IPS-18c (cell line): Measurements from ENCODE around the gene NSUN3.
"Not testable (repeated sequence)": the region's sequence is repeated elsewhere in the genome, so short reads cannot be mapped to it uniquely, and the experiment has no call there.

Experiments used
- H3K4me3 ChIP-seq: 2 replicates; pipeline ENCODE4 v1.7.0; 2013; ENCODE audit warnings: low read depth, mild to moderate bottlenecking, low read length, moderate library complexity; ENCODE audit not compliant: insufficient read depth
- H3K9me3 ChIP-seq: one replicate; pipeline ENCODE4 v1.6.1; 2013; ENCODE audit warnings: mild to moderate bottlenecking, low read length, moderate library complexity; ENCODE audit not compliant: control insufficient read depth, insufficient read depth

The NSUN3 gene

GRCh38 chr3:94101860-94102259, 39.0 kb downstream of the NSUN3 start:
- Histone ChIP-seq H3K4me3 (no peak overlapping the region), H3K9me3 (no peaks in the 10 kb centered on the region)

DNA sequence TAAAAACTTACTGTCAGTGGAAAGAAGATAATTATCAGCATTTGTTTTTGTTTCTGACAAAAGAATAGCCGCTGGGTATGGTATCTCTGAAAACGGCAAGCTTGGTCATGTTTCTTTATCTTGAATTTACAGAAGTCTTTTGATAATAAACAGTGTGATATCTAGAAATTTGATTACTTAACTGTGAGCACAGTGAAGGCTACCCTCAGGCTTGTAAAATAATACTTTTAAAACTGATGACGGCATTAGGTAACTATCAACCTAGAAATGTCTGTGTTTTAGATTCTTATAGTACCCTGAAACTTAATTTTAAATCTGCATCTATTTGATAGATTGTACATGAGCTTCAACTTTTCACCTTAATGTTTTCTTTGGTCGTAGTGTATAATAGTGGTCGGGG, 43.4 kb downstream of the NSUN3 start:
- H3K9me3 ChIP-seq: no peaks in the 10 kb centered on the region
- H3K4me3 ChIP-seq: no peak overlapping the region

DNA sequence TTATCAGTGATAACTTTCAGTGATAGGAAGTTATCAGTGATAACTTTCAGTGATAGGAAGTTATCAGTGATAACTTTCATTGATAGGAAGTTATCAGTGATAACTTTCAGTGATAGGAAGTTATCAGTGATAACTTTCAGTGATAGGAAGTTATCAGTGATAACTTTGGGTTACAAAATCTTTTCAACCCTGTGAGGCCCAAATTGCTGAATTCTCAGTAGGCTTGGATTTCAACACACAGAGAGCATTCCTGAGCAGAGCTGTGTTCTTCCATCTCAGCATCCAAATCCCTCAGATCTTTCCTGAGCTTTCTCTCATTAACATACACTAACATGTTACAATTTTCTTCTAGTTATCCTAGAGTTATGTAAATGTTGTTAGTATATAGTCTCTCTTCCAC, 47.4 kb downstream of the NSUN3 start:
- not testable (repeated sequence) for H3K4me3 ChIP-seq, H3K9me3 ChIP-seq

- H3K9me3 ChIP-seq: no peaks in the 10 kb centered on the region
- H3K4me3 ChIP-seq: no peak overlapping the region
These were observed 48.0 kb downstream of the NSUN3 start for GRCh38 chr3:94110854-94111253.

DNA sequence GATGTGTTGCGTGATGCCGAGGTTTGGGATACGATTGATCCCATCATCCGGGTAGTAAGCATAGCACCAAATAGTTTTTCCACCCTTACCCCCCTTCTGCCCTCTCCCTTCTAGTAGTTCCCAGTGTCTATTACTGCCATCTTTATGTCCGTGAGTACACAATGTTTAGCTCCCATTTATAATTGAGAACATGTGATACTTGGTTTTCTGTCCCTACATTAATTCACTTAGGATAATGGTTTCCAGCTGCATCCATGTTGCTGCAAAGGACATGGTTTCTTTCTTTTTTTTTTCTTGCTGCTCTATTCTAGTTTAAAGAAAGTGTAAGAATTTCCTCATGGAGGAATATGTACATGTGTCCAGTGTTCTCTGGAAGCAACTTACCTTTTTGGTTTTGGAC, 51.8 kb downstream of the NSUN3 start:
- Histone ChIP-seq H3K4me3 (no peak overlapping the region), H3K9me3 (no peaks in the 10 kb centered on the region)

GRCh38 chr3:94115482-94115881, 52.6 kb downstream of the NSUN3 start:
- Histone ChIP-seq H3K4me3 (no peak overlapping the region), H3K9me3 (no peaks in the 10 kb centered on the region)

GRCh38 chr3:94117729-94118128, 54.9 kb downstream of the NSUN3 start:
- Histone ChIP-seq H3K9me3 (no peaks in the 10 kb centered on the region), H3K4me3 (no peak overlapping the region)

- no peaks in the 10 kb centered on the region for H3K9me3 ChIP-seq
- no peak overlapping the region for H3K4me3 ChIP-seq
These were observed 55.5 kb downstream of the NSUN3 start for GRCh38 chr3:94118390-94118789.

GRCh38 chr3:94121161-94121560, 58.3 kb downstream of the NSUN3 start:
- H3K4me3 ChIP-seq: no peak overlapping the region
- H3K9me3 ChIP-seq: no peaks in the 10 kb centered on the region

GRCh38 chr3:94127115-94127514, 64.3 kb downstream of the NSUN3 start:
- Histone ChIP-seq H3K4me3 (no peak overlapping the region), H3K9me3 (no peaks in the 10 kb centered on the region)

GRCh38 chr3:94130690-94131089, 67.8 kb downstream of the NSUN3 start:
- H3K9me3 ChIP-seq: no peaks in the 10 kb centered on the region
- no peak overlapping the region for H3K4me3 ChIP-seq

DNA sequence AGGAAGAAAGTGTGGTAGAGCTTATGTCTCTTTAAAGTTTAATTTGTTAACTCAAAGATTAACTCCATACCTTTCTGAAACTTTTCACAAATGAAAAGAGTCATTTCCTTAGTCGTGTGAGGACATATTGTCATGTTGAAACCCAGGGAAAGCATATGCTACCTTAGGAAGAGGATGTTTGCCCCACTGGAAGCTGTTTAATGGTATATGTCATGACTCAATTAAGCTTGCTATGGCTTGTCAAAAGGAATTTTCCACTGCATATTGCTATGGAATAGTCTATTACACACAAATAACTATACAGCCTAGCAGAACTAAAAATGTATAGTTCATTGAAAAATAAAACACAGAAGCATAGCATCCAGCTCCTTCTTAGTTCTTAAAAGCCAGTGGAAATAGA, 69.9 kb downstream of the NSUN3 start:
- no peak overlapping the region for H3K4me3 ChIP-seq
- no peaks in the 10 kb centered on the region for H3K9me3 ChIP-seq

- H3K9me3 ChIP-seq: no peaks in the 10 kb centered on the region
- H3K4me3 ChIP-seq: no peak overlapping the region
These were observed 73.3 kb downstream of the NSUN3 start for GRCh38 chr3:94136133-94136532.

DNA sequence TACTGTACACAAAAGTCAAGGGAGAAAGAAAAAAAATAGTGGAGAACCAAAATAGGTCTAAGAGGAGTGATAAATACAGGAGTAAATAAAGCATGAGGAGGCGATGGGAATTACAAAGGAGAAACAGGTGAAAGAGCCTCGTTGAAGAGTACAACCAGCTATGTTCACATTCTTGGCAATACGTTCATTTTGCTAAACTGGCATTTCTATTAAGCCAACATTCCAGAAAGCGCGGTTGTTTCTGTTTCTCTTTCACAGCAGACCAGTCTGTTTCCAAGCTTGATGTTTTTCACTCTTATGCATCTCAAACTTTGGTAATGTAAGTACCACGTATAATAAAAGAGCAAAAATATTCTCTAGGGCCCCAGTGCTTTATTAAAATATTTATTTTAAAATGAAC, 74.5 kb downstream of the NSUN3 start:
- no peaks in the 10 kb centered on the region for H3K9me3 ChIP-seq
- H3K4me3 ChIP-seq: no peak overlapping the region

GRCh38 chr3:94146455-94146854, 83.6 kb downstream of the NSUN3 start:
- H3K9me3 ChIP-seq: no peaks in the 10 kb centered on the region
- no peak overlapping the region for H3K4me3 ChIP-seq

DNA sequence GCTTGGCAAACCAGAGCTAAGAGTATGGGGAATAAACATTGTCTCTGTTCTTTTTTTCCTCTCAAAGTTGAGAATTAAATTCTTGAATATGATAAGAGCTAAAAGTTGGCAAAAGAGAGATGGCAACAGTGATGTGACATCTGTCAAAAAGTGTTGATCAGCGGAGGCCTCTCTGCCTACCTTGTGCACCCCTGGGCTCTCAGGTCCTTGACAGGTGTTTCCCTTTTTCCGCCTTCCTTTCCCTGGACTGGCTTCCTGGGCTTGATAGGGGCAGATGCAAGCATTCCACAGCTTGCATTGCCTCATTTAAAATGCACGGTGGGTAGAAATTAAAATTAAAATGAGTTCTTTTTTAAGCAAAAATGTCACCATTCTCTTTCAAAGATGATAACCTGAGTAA, 84.2 kb downstream of the NSUN3 start:
- H3K4me3 ChIP-seq: no peak overlapping the region
- H3K9me3 ChIP-seq: no peaks in the 10 kb centered on the region

DNA sequence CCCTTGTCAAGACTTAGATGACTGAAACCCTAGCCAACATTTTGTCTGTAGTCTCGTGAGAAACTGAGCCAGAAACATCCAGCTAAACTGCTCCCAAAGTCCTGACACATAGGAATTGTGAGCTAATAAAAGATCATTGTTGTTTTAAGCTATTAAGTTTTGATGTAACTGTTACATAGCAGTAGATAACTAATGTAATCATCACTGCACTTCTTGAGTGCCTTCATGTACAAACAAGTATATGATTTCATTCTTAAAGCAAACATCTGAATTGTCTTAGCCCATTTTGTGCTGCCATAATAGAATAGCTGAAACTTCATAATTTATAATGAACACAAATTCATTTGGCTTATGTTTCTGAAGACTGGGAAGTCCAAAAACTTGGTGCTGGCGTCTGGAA, 87.3 kb downstream of the NSUN3 start:
- no peaks in the 10 kb centered on the region for H3K9me3 ChIP-seq

DNA sequence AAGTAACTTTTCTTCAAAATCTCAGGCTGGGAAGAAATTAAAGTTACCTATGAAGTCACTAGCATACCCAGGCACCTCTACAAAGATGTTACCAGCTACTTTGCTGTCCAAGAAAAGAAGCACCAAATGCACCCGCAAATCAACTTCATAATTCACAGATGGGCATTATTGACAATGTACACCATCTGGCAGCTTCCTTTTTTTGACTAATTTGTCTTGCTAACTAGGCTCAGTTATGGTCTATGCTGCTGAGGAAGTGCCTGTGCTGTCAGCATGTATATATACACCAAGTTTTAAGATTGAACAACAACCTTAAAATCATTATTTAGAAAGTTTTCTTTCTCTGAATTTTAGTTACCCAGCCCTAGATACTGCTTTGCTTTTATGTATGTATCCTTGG, 93.8 kb downstream of the NSUN3 start:
- Histone ChIP-seq H3K4me3 (no peak overlapping the region), H3K9me3 (no peaks in the 10 kb centered on the region)

More for the DNA sequence above, 87.3 kb downstream of the NSUN3 start:
- H3K4me3 ChIP-seq: no peak overlapping the region

GRCh38 chr3:94158512-94158911, 95.7 kb downstream of the NSUN3 start:
- no peaks in the 10 kb centered on the region for H3K9me3 ChIP-seq

More at GRCh38 chr3:94158512-94158911, 95.7 kb downstream of the NSUN3 start:
- H3K4me3 ChIP-seq: no peak overlapping the region
